NCI-H1417 (cell line): ENCODE data around the gene CHST11.
"Not testable (repeated sequence)": the region's sequence is repeated elsewhere in the genome, so short reads cannot be mapped to it uniquely, and the experiment has no call there.

Experiments used
- DNase-seq, 3 experiments: peaks; one replicate each; lab custom pipeline; 2025; lab: John Stamatoyannopoulos, UW

Gene CHST11

GRCh38 chr12:104564662-104565061, 107.9 kb downstream of the CHST11 start:
- DNase-seq, result not testable (repeated sequence)

GRCh38 chr12:104565606-104566243, 109.0 kb downstream of the CHST11 start:
- DNase-seq, result peak in 1 of 3 experiments; percentile 20

- DNase-seq, result no peak
Measured at GRCh38 chr12:104566244-104566993, 109.7 kb downstream of the CHST11 start.

- peak in 1 of 3 experiments; percentile 39 for DNase-seq
Measured at GRCh38 chr12:104567832-104568486, 111.2 kb downstream of the CHST11 start.

GRCh38 chr12:104568487-104568868, 111.7 kb downstream of the CHST11 start:
- no peak for DNase-seq

GRCh38 chr12:104568935-104569334, 112.2 kb downstream of the CHST11 start:
- no peak for DNase-seq

- DNase-seq, result no peak
Measured at GRCh38 chr12:104569346-104570173, 112.8 kb downstream of the CHST11 start.

GRCh38 chr12:104570174-104570907, 113.6 kb downstream of the CHST11 start:
- DNase-seq, result no peak

GRCh38 chr12:104571328-104571727, 114.6 kb downstream of the CHST11 start:
- no peak for DNase-seq

- DNase-seq, result not testable (repeated sequence)
Measured at GRCh38 chr12:104574353-104574752, 117.6 kb downstream of the CHST11 start.

- DNase-seq, result not testable (repeated sequence)
Measured at GRCh38 chr12:104574758-104575157, 118.0 kb downstream of the CHST11 start.

- peak in 2 of 3 experiments; percentile 22 to 44 for DNase-seq
Measured at GRCh38 chr12:104575442-104576186, 118.9 kb downstream of the CHST11 start.

GRCh38 chr12:104576187-104576778, 119.5 kb downstream of the CHST11 start:
- no peak for DNase-seq

- no peak for DNase-seq
Measured at GRCh38 chr12:104576980-104577580, 120.3 kb downstream of the CHST11 start.

GRCh38 chr12:104577581-104577981, 120.8 kb downstream of the CHST11 start:
- DNase-seq, result no peak

GRCh38 chr12:104578453-104578852, 121.7 kb downstream of the CHST11 start:
- no peak for DNase-seq

- DNase-seq, result no peak
Measured at GRCh38 chr12:104579718-104580495, 123.2 kb downstream of the CHST11 start.

GRCh38 chr12:104581005-104581570, 124.3 kb downstream of the CHST11 start:
- no peak for DNase-seq

- no peak for DNase-seq
Measured at GRCh38 chr12:104582739-104583138, 126.0 kb downstream of the CHST11 start.
